HG02623 (cell line): ENCODE data around the gene REELD1.

Experiments
- ATAC-seq: cut with Tn5 transposase; IDR thresholded peaks from one replicate; pipeline ENCODE4 v1.9.1; 2021; ENCODE audit warnings: moderate library complexity; ENCODE audit not compliant: unreplicated experiment

REELD1 gene

DNA sequence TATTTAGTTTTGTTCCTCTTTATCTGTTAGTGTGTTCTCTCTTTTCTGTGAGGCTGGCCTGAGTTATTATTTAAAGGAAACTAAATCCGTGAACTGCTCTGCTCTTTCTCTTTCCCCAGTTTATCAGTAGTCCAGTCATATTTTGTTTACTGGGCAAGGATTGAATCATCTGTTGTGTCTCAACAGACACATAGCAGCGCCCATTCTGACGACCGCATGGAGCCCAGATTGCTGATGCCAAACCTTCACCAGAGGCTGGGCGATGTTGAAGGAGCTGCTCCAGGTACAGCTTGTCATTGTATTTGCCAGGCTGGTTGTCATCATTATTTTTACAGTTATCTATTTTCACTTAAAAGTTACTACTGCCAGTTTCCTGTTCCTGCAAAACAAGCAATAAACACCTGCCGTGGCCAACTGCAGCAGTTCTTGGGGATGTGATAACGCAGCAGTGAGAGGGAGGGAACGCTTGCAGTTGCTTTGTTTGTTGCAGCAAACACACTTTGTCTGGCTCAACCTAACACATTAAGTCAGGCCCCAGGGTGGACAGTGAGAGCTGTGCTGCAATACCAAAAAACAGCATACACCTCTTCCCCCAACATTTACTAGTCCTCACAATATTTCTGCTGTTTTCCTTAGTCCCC is 10.1 kb downstream of the REELD1 start:
- ATAC-seq = no peak

GRCh38 chr4:146229406-146229805 is 15.1 kb downstream of the REELD1 start:
- ATAC-seq = no peak

DNA sequence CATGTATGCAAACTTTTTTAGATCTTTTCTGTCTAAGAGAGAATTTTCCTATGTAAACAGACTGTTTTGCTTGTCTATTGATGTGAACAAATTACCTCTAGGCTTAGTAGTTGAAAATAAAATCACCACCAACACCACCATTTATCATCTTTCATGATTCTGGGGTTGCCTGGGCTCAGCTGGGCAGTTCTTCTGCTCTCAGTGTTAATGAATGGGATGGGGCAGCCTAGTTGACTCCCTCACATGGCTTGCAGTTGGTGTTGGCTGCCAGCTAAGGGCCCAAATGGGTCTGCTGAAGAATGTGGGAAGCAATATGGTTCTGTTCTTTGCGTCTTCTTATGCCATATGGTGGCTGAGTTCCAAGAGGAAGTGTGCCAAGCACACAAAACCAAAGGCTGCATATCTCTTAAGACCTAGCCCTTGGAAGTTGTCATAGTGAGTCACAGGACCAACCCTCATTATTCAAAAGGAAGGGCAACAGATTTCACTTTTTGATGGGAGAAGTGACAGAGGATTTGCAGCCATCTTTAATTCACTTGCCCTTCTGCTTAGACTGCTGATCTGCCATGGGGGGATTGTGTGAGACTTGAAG is 17.9 kb downstream of the REELD1 start:
- ATAC-seq = no peak

DNA sequence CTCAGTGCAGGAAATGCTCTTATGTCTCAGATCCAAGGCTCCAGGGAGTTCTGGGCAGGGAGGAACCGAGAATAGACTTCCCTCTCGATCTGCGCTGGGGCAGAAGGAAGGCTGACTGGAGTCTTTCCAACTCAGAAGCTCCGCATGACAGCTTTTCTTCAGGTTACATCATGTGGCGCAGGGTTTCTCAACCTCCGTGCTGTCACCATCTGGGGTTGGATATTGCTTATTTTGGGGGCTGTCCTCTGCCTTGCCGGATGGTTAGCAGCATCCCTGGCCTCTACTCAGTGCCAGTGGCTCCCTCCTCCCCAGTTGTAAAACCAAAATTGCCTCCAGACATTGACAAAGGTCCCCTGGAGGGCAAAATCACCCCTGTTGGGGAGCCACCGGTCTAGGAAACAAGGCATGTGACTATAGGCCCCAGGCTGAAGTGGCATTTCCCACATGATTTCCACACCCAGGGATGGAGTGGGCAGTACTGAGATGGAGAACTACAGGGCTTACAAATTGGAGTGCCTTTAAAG is 21.4 kb downstream of the REELD1 start:
- ATAC-seq = no peak

GRCh38 chr4:146236216-146236615 is 21.9 kb downstream of the REELD1 start:
- no peak for ATAC-seq

GRCh38 chr4:146237092-146237491 is 22.8 kb downstream of the REELD1 start:
- ATAC-seq = no peak

- ATAC-seq = no peak
These were observed 23.8 kb downstream of the REELD1 start for GRCh38 chr4:146238107-146238506.

- peak; percentile 85 for ATAC-seq
These were observed 29.0 kb downstream of the REELD1 start for GRCh38 chr4:146243141-146243882.

GRCh38 chr4:146243883-146244277 is 29.5 kb downstream of the REELD1 start:
- no peak for ATAC-seq

- ATAC-seq = no peak
These were observed 30.2 kb downstream of the REELD1 start for GRCh38 chr4:146244496-146244895.

GRCh38 chr4:146245246-146245645 is 30.9 kb downstream of the REELD1 start:
- ATAC-seq = no peak

DNA sequence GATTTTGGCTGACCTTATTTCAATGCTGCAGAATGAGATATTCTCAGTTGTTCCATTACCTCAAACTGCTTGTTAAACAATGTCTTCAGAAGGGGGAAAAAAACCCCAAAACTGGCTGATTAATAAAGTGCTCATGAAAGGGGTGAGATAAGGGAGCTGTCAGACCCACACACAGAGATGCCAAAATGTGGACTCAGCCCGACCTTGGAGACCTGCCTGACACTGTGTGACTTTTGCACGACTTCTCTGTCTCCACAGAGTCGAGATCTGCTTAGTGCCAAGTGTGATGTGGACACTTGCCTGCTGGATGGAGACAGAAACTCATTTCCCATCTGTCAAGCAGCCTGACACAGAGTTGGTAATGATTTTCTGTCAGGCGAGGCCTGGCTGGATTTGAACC is 31.5 kb downstream of the REELD1 start:
- no peak for ATAC-seq

GRCh38 chr4:146246381-146246780 is 32.0 kb downstream of the REELD1 start:
- ATAC-seq = no peak

- ATAC-seq = no peak
These were observed 33.0 kb downstream of the REELD1 start for GRCh38 chr4:146247356-146247755.

GRCh38 chr4:146252969-146253611 is 38.8 kb downstream of the REELD1 start:
- no peak for ATAC-seq

DNA sequence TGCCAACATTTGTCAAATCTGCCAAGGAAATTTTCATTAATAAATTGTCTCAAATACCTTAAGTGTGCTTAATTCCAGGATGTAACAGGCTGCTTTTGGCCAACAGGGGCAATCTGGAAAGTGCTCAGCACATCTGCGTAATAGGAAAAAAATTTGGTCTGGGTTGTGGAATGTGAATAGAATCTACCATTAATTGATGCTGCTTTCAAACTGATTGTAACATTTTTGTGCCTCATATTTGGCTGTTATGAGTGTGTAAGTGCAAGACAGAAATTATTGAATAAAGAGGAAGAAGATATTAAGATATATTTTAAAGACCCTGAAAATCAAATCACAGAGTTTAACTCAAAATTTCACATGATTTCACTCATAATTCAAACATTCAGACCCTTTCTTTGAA is 41.1 kb downstream of the REELD1 start:
- ATAC-seq = no peak

DNA sequence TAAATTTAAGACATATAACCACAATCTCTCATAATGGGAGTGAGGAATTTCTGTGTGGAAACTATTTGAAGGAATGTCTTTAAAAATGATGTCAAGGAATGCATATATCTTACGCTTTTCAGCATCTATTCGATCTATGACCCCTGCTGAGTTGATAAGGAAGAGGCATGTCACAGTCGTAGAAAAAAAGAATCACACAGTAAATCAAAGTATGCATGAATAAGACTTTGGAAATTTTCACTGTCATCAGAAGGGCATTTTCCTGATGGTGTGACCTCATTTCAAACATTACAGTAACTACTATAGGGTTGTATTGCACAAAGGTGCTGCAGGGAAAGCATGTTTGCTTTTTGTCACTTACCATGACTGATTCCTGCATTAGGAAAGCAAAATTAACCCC is 41.5 kb downstream of the REELD1 start:
- no peak for ATAC-seq

DNA sequence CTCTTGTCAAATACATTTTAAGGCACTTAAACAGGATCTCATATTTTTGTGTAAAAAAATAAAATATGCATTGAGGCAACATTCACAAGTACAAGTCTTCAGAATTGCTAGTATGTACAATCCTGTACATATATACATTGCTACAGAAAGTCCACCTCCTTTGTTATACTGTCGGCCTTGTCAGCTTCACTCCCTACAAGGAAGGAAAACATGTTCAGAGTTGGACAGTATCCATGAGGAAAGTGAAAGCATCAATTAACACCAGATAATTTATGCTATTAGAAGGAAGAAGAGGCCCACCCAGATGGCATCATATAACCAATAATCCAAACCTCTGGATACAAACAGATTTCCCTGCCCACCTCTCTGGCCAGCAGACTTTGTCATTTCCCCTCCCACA is 42.0 kb downstream of the REELD1 start:
- no peak for ATAC-seq

GRCh38 chr4:146257511-146257910 is 43.2 kb downstream of the REELD1 start:
- no peak for ATAC-seq

DNA sequence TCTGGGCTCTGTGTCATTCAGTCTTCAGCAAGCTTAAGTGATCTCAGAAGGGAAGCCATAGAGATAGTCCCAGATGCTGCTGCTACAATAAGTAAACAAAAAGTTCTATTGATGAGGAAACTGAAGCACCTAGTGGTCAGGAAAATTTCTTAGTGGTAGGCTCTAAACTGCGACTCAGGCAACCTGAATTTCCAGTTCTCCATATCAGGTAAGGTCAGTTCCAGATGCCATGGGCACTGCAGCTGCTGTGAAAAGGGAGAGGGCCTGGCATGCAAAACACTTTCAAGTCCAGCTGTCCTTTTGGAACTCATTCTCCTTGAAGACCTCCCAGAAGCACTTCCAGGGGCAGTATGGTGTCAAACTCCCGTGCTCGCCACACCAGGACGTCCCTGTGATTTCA is 46.2 kb downstream of the REELD1 start:
- no peak for ATAC-seq

DNA sequence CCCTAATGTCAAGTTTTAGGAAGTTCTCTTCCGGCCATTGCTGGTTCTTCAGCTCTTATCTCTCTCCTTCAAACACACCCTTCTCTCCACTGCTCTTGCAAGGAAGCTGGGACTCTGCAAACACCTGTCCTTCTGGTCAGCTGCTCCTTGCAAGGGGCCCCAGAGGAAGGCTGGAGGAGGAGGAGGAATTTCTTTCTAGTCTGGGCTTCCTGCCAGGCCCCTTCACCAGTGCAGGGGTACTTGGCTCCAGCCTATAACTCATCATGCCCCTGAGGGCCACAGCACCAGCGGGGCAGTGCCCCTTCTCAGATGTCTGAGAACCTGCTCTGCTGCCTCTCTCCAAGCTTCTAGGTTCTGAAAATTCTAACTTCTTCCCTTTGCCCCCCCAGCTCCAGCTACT is 46.7 kb downstream of the REELD1 start:
- ATAC-seq = no peak

GRCh38 chr4:146263793-146264192 is 49.5 kb downstream of the REELD1 start:
- no peak for ATAC-seq
